Measurements from ENCODE around the gene SPATA24. TPM values are rescaled to one million over a fixed set of nuclear protein-coding genes. Genes with fewer than 3 reads are reported as not detected.

SPATA24 gene
- total RNA-seq, 3 donors from 2014 or later = 2.4 to 3.6 (median 2.6) TPM

Other genes starting within 250 kb of the SPATA24 start
- 10 to 100 TPM; 17.8 to 26.1 (median 22.9) TPM for gene SIL1, start 205.7 kb downstream of the SPATA24 start, total RNA-seq
- gene MATR3, start 110.3 kb downstream of the SPATA24 start, total RNA-seq = 100 to 1,000 TPM; 201 to 208 (median 202) TPM
- 10 to 100 TPM; 47.0 to 59.9 (median 50.5) TPM for gene PAIP2, start 62.2 kb downstream of the SPATA24 start, total RNA-seq
- not detected for gene SLC23A1, start 20.8 kb downstream of the SPATA24 start, total RNA-seq
- 1 to 10 TPM; 1.8 to 5.0 (median 2.5) TPM for gene MZB1, start 14.2 kb downstream of the SPATA24 start, total RNA-seq
- gene PROB1, start 9.0 kb downstream of the SPATA24 start, total RNA-seq = 1 to 10 TPM; 2.2 to 4.8 (median 4.1) TPM
- 10 to 100 TPM; 22.7 to 32.8 (median 26.2) TPM for gene DNAJC18, start 35.4 kb upstream of the SPATA24 start, total RNA-seq
- gene ECSCR, start 58.7 kb upstream of the SPATA24 start, total RNA-seq = 1 to 10 TPM; 2.6 to 4.0 (median 2.9) TPM
- gene SMIM33, start 66.9 kb upstream of the SPATA24 start, total RNA-seq = under 1 TPM in 2 of 3 donors, not detected in 1; 0.21 to 0.30 TPM
- gene STING1, start 78.7 kb upstream of the SPATA24 start, total RNA-seq = 100 to 1,000 TPM; 139 to 261 (median 172) TPM
- 100 to 1,000 TPM; 197 to 223 (median 214) TPM for gene UBE2D2, start 157.2 kb upstream of the SPATA24 start, total RNA-seq
- 1 to 10 TPM; 1.2 to 3.3 (median 1.4) TPM for gene CXXC5, start 244.3 kb upstream of the SPATA24 start, total RNA-seq